ENCODE data around the gene ACSS3.

Gene ACSS3

GRCh38 chr12:81224626-81225025 lies 146.7 kb downstream of the ACSS3 start:
- DNase-seq (ENCODE audit: low spot score), result no peak

DNA sequence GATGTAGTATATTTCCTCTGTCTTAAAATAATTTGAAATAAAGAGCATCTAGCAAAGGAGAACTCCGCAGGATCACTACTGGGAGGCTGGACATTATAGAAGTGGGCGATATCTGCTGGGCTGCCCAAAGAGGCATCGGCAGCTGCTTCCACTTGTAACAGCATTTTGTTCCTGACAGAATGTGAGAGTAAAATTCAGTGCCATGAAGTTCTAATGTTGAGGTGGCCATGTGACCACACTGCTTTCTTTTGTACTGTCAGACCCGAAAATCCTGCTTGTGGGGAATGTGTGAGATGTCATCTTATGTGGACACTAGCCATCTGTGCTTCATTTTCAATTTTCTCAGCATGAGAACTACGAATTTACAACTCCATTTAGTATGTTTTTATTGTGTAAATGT lies 151.9 kb downstream of the ACSS3 start:
- no peak for DNase-seq (ENCODE audit: low spot score)

GRCh38 chr12:81231574-81232368 lies 153.9 kb downstream of the ACSS3 start:
- DNase-seq (ENCODE audit: low spot score), result no peak

GRCh38 chr12:81245458-81245857 lies 167.6 kb downstream of the ACSS3 start:
- DNase-seq (ENCODE audit: low spot score), result no peak

DNA sequence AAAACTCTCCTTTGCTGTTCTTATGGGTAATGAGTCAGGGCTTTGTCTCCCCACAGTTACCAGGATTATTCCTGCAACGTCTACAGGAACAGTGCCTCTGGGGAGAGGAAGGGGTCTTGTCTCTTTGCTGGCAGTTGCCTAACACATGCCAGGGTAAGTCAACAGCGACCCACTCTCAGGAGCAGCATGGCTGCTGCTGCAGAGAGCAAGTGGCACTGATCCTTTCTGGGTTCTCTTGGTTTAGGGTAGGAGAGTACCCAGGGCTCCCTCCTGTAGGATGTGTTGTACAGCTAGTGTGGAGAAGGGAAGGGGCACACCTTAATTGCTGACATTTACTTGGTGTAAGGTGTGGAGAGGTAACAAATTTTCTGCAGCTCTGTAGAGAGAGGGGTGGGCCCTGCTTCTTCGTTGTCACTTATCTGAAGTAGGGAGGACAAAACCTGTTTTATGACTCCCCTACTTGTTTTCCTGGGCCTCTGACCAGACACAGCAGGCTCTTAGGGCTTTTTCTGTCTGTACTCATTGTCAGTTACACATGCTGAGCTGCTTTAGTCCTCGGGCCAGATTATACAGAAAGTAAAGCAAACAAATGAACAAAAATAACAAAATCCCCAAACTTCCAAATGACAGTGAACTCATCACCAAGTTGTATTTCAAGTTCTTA lies 168.2 kb downstream of the ACSS3 start:
- no peak for DNase-seq (ENCODE audit: low spot score)

DNA sequence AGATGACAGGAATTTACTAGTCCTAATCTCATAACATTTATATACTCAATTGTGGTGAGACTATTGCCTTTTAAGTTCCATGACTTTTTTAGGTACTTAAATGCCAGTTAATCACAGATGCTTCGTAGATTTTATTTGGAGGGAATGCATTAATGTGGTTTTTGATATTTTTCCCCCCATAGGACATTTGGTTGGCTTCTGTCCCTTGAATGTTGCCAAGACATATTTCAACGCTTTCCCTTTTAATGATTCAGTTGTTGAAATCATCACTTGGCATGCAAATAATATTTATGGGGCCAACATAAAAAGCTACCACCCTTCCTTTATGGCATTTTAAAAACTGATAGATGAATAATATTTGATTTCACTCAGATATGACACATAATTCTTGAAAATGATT lies 172.1 kb downstream of the ACSS3 start:
- DNase-seq (ENCODE audit: low spot score), result no peak

- DNase-seq (ENCODE audit: low spot score), result no peak
Measured at GRCh38 chr12:81252228-81252627, 174.3 kb downstream of the ACSS3 start.

GRCh38 chr12:81253360-81253759 lies 175.5 kb downstream of the ACSS3 start:
- DNase-seq (ENCODE audit: low spot score), result no peak

DNA sequence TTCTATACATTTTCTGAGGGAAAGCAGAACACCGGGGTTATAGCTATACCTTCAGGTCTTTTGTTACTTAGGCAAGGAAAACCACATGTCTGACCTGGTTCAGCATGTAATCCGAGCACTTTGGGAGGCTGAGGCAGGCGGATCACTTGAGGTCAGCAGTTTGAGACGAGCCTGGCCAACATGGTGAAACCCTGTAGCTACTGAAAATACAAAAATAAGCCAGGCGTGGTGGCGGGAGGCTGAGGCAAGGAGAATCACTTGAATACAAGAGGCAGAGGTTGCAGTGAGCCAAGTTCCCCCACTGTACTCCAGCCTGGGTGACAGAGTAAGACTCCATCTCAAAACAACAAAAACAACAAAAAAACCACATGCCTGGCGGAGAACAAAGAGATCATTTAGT lies 177.6 kb downstream of the ACSS3 start:
- no peak for DNase-seq (ENCODE audit: low spot score)

GRCh38 chr12:81255947-81256346 lies 178.1 kb downstream of the ACSS3 start:
- DNase-seq (ENCODE audit: low spot score), result no peak

GRCh38 chr12:81257947-81258551 lies 180.2 kb downstream of the ACSS3 start:
- DNase-seq (ENCODE audit: low spot score), result no peak

DNA sequence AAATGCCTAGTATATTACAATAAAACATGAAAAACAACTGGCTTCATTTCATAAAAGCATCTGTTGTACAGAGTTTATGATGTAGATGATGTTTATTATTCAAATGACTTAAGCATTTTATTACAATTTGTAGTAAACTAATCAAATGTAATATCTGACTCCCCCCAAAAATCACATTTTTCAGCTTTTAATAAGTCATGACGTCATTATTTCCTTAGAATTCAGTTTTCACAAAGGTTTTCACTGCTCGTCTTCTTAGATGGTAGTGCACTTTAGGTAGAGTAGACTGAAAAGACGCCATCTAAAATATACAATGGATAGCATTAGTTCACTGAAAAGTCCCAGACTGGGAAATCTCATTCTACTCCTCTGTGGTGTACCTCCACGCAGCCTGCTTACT lies 181.5 kb downstream of the ACSS3 start:
- no peak for DNase-seq (ENCODE audit: low spot score)

GRCh38 chr12:81261508-81262207 lies 183.8 kb downstream of the ACSS3 start:
- DNase-seq (ENCODE audit: low spot score), result no peak

GRCh38 chr12:81263072-81263471 lies 185.2 kb downstream of the ACSS3 start:
- DNase-seq (ENCODE audit: low spot score), result no peak

DNA sequence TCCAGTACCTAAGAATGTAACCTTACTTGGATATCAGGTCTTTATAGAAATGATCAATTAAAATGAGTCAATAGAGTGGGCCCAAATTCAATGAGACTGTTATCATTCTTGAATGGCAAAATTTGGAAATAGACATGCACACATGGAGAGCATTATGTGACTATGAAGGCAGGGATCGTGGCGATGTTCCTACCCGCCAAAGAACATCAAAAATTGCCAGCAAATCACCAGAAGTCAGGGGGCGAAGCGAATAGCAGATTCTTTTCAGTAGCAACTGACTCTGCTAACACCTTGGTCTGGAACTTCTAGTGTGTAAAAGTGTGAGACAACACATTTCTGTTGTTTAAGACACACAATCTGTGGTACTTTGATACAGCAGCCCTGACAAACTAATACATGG lies 192.5 kb downstream of the ACSS3 start:
- DNase-seq (ENCODE audit: low spot score), result no peak

DNA sequence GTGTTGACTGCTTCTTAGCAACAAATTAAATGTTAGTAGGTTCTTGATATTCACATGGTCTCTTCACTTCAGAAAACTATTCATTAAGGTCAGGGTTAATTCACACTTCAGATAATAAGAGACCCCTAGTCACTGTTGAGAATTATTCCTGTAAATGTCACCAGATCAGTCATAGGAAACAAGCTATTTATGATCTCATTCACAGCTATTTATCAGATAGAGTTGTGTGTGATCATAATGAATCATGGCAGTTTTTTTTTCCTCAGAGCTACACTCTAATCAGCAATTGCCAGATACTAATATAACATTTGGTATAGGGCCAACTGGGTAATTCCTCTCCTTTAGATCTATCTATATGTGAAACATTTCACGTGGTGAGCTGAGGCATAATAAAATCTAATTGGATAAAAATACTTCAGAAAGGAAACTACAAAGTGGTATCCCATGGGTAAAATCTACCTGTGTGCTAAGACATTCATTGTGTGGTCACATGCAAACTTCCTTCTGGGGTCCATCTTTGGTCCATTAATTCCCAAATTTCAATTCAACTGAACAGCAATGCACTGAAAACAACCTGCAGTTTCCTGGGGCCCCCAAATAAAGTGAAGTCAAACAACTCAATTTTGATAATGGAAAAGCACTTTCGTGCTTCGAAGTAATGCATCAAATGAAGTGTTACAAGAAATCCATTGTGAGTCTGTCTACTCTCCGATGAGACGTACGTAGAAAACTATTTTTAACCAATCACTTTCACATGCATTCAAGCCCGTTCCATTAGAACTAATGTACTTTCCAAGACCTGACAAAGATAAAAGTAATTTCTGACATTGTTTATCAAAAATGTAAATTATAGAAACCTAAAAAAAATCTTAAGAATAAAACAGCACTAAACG lies 197.0 kb downstream of the ACSS3 start:
- no peak for DNase-seq (ENCODE audit: low spot score)

- DNase-seq (ENCODE audit: low spot score), result no peak
Measured at GRCh38 chr12:81284137-81284536, 206.3 kb downstream of the ACSS3 start.

DNA sequence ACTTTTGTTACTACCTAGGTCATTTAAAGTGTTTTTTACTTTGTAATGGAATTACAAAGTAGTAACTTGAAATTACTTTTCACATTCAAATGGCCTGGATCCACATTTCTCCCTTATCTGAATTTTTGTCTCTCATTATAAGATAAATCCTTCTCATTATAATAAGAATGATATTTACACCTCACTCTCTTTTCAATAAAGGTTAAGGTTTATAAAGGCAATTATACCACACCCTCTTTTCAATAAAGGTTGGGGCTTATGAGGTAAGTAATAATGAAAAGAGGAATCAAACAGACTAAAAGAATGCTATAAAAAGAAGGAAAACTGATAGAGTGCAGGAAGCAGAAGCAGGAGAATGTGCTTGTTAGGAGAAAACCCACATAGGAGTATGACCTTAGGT lies 210.8 kb downstream of the ACSS3 start:
- no peak for DNase-seq (ENCODE audit: low spot score)

DNA sequence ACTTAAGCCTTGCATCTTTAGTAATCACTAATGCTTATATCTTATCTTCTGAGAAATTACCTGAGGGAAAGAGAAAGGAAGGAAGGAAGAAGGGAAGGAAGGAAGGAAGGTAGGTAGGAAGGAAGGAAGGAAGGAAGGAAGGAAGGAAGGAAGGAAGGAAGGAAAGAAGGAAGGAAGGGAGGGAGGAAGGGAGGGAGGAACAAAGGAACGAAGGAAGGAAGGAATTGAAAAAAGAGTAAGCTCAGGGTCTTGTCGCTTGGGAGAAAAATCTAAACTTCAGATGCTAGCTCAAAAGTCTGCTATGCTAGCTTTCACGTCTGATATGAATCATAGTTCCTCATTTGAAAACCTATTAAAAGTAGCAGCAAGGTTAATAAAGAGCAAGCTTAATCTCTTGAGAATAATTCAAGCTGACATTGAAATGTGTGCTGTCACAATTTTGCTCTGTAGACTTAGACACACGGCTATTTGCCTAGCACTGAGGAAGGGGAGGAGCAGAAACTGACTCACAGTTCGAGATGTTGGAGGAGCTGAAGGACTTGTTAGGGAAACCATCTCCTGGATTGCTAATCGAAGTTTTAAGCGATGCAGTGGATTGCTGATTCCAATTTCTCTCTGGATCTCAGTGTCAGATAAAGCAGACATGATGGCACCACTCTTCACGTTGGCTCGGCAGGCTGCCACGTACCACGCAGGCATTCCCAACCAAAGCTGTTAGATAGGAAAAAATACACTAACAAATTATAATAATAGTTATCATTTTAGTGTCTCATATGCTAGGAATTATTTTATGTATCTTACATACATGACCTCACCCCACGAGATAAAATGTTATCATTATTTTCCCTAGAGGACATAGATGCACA lies 216.7 kb downstream of the ACSS3 start:
- DNase-seq (ENCODE audit: low spot score), result no peak

DNA sequence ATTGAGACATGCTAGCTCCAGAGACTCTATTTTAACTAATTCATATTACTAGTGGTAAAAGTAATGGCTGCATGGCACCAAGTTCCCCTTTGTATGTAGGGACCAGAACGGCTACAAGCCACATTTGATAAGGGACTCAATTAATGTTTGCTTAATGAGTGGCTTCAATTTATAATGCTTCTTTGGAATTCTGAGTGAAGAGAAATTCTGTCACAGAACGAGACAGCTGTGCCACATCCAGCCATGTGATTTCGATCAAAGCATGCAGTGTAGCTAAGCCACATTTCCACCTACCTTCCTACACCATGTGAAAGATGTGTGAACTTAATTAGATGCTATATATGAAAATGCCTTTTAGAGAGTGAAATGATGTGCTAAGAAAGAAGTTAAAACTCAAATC lies 217.4 kb downstream of the ACSS3 start:
- no peak for DNase-seq (ENCODE audit: low spot score)

Data from left forelimb (tissue), 1 donor.